Upper lobe of left lung (tissue), 4 donors: Measurements from ENCODE around the gene SLC9C2.

Source experiments
- POLR2AphosphoS5 ChIP-seq, 2 donors: sonication (generic); formaldehyde crosslinking; IDR thresholded peaks; one replicate each; pipeline ENCODE4 v1.5.1; 2017; ENCODE audit warnings: antibody characterized with exemption in 2 of 2
- TF ChIP-seq, protein P1 (sequence below), 6 experiments: fragments of 450-650 bp in 4 of 6; fragments of 200-600 bp in 2 of 6; sonication (generic) in 2 of 6; IDR thresholded peaks; one replicate each; pipeline ENCODE4 v1.5.1; 2016 to 2019; ENCODE audit warnings: antibody characterized with exemption in 6 of 6

DNA sequence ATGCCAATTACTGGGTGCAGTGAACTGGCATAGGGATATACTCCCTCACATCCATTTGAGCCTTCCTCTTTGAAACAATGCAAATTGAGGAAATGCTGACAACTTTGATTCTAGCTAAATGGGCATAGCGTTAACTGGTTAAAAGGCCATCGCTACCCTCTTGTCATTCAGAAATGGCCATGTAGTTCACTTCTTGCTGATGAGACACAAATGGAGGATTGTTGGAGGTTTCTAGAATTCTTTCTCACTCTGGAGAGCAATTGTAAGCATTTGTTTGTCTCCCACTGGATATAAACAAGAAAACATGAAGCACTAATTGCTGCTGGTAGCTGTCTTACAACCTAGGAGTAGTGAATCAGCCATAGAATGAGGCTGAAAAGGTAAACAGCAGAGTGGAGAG lies 111.4 kb downstream of the SLC9C2 start:
- TF ChIP-seq, protein P1, sequence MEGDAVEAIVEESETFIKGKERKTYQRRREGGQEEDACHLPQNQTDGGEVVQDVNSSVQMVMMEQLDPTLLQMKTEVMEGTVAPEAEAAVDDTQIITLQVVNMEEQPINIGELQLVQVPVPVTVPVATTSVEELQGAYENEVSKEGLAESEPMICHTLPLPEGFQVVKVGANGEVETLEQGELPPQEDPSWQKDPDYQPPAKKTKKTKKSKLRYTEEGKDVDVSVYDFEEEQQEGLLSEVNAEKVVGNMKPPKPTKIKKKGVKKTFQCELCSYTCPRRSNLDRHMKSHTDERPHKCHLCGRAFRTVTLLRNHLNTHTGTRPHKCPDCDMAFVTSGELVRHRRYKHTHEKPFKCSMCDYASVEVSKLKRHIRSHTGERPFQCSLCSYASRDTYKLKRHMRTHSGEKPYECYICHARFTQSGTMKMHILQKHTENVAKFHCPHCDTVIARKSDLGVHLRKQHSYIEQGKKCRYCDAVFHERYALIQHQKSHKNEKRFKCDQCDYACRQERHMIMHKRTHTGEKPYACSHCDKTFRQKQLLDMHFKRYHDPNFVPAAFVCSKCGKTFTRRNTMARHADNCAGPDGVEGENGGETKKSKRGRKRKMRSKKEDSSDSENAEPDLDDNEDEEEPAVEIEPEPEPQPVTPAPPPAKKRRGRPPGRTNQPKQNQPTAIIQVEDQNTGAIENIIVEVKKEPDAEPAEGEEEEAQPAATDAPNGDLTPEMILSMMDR (IDR thresholded peaks at IDR 0.05): no peak
- no peak for TF ChIP-seq POLR2AphosphoS5 (IDR thresholded peaks at IDR 0.05)
